GM12864 (cell line): ENCODE data around the gene ICA1.

ENCODE experiments used
- DNase-seq: peaks from one replicate; pipeline ENCODE4 v3.0.0-alpha.2; 2011; ENCODE audit warnings: low read depth
- H3K4me3 ChIP-seq: 2 replicates; pipeline ENCODE4 v1.5.1; 2011; ENCODE audit warnings: mild to moderate bottlenecking, low read depth, low read length, control low read depth
- TF ChIP-seq, protein P1 (sequence below): IDR thresholded peaks from 2 replicates; pipeline ENCODE4 v1.5.1; 2011; ENCODE audit warnings: low read depth, mild to moderate bottlenecking, moderate library complexity, low read length, control low read depth, inconsistent platforms; ENCODE audit errors: missing control alignments

The ICA1 gene

DNA sequence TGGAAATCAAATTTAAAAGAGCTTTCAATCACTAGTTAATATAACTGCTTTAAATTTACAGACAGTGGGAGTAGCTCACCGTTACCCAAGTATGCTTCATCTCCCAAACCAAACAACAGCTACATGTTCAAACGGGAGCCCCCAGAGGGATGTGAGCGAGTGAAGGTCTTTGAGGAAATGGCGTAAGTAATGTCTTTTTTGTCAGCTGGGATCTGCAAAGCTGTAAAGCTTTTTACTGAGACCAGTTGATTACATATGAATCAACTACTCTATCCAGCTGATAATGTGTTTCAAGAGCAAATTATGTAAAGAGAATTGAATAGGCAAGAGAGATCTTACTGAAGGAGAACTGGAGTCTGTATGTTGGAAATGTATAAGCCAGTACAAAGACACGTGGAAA lies 177.1 kb downstream of the ICA1 start:
- H3K4me3 ChIP-seq, result no peak overlapping the region
- TF ChIP-seq, protein P1, sequence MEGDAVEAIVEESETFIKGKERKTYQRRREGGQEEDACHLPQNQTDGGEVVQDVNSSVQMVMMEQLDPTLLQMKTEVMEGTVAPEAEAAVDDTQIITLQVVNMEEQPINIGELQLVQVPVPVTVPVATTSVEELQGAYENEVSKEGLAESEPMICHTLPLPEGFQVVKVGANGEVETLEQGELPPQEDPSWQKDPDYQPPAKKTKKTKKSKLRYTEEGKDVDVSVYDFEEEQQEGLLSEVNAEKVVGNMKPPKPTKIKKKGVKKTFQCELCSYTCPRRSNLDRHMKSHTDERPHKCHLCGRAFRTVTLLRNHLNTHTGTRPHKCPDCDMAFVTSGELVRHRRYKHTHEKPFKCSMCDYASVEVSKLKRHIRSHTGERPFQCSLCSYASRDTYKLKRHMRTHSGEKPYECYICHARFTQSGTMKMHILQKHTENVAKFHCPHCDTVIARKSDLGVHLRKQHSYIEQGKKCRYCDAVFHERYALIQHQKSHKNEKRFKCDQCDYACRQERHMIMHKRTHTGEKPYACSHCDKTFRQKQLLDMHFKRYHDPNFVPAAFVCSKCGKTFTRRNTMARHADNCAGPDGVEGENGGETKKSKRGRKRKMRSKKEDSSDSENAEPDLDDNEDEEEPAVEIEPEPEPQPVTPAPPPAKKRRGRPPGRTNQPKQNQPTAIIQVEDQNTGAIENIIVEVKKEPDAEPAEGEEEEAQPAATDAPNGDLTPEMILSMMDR, result no peak

DNA sequence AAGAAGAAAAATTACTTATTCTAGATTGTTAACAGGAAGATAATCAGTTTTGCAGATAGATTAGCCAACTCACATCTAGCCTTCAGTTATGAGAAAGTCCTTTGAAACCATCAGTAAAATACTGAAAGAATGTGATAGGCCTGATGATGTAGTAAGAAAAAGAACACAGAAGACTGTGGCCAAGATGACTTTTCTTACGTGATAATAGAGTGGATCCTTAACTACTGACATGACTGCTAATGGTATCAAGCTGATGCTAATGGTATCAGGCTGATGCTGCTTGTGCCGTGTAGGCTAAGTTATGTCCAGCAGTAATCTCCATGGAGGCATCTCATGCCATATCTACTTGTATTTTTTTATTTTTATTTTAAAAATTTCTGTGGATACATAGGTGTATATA lies 179.2 kb downstream of the ICA1 start:
- TF ChIP-seq, protein P1, result no peak
- DNase-seq, result no peak
- H3K4me3 ChIP-seq, result no peak overlapping the region

More for the DNA sequence above, 177.1 kb downstream of the ICA1 start:
- DNase-seq, result no peak

DNA sequence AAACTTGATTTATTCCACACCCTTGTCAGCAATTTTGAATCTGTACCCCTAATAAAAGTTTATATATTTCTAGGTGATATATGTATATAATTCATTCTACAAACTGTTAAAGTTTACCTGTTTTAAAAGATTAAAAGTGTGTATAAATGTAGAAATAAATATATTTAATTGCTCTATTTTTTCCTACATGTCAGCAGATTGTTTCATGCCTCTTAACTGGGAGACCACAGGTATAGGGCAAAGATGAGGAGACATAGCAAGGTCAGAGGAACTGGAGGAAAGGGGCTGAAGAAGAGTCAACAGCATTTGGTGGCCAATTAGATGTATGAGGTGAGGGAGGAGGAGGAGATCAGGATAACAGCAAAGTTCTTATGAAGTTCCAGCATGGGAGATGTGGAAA lies 183.5 kb downstream of the ICA1 start:
- TF ChIP-seq, protein P1, result no peak
- no peak overlapping the region for H3K4me3 ChIP-seq
- no peak for DNase-seq

DNA sequence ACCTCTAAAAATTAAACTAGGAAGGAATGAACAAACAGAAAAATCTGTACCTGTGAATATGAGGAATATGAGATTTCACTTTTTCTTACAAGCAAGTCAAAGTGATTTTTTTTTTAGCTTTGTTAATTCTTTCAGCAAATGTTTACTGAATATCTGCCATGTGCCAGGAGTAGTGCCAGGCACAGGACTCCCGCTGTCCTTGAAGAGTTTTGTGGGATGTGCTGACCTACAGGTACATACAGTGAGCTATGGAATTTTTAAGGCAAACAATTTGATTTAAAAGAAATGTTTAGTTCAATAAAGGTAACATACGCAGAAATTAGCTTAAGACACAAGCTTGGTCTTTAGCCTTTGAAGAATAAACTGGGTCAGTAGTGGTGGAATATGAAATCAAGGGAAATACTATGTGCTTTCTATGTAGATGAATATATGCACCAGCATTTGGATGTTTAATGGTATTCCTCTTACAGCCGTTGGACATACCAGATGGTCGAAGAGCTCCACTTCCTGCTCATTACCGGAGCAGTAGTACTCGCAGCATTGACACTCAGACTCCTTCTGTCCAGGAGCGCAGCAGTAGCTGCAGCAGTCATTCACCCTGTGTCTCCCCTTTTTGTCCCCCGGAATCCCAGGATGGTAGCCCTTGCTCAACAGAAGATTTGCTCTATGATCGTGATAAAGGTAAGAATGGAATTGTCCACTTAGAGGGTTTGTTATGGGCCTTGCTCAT lies 191.4 kb downstream of the ICA1 start:
- TF ChIP-seq, protein P1, result no peak
- no peak for DNase-seq
- no peak overlapping the region for H3K4me3 ChIP-seq

DNA sequence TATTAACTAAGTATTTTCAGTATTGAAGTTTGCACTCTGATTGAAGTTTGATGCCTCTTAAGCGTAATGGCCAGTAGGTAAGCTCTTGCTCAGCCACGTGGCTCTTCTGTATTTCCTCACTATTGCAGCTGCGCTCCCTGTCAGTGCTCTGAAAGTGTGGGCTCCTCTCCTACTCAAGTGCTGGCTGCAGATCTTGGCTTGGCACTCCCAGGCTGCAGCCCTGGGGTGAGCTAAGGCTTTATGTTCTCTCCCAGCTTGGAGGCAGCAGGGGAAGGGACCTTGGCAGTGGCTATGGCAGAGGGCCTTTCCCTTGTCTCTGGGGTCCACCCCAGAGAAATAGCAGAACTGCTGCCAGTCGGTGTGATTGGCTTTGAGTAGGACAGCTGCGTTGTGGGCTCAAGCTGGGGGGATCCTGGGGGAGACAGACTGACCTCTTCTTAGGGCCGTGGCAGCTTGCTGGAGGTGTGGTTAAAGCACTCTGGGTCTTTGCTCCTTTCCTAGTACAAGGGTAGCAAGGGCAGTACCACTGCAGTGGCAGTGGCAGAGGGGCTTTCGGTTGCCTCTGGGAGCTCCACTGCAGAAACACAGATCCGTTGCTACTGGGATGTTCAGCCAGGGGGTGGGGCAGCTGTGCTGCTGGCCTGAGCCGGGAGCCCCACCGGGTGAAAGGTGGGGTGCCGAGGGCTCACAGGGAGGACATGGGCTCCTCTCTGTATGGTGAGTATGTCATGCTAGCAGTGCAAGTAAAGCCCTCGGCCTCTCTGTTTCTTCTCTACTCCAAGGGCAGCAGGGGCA lies 192.9 kb downstream of the ICA1 start:
- H3K4me3 ChIP-seq, result no peak overlapping the region
- TF ChIP-seq, protein P1, result no peak
- no peak for DNase-seq

DNA sequence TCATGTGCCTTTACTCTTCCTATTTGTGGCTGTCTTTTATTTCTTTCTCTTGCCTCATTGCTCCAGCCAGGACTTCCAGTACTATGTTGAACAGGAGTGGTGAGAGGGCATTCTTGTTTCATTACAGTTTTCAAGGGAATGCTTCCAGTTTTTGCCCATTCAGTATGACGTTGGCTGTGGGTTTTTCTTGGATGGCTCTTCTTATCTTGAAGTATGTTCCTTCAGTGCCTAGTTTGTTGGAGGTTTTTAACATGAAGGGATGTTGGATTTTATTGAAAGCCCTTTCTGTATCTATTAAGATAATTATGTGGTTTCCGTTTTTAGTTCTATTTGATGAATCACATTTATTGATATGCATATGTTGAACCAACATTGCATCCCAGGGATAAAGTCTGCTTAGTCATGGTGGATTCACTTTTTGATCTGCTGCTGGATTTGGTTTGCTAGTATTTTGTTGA lies 196.6 kb downstream of the ICA1 start:
- H3K4me3 ChIP-seq, result no peak overlapping the region
- TF ChIP-seq, protein P1, result no peak
- no peak for DNase-seq

DNA sequence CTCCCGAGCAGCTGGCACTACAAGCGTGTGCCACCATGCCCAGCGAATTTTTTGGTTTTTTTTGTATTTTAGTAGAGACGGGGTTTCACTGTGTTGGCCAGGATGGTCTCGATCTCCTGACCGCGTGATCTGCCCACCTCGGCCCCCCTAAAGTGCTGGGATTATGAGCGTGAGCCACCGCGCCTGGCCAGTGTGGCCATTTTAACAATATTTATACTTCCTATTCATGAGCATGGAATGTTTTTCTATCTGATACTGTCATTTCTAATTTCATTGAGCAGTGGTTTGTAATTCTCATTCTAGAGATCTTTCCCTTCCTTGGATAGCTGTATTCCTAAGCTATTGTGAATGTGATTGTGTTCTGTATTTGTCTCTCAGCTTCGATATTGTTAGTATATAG lies 197.1 kb downstream of the ICA1 start:
- DNase-seq, result no peak
- TF ChIP-seq, protein P1, result no peak
- no peak overlapping the region for H3K4me3 ChIP-seq
